ENCODE results near the gene MGLL. TPM values are rescaled to one million over a fixed set of nuclear protein-coding genes. Genes with fewer than 3 reads are reported as not detected.

Gene MGLL
- total RNA-seq, 2 experiments from 2014 or later, result 1.5 to 1.7 TPM

DNA sequence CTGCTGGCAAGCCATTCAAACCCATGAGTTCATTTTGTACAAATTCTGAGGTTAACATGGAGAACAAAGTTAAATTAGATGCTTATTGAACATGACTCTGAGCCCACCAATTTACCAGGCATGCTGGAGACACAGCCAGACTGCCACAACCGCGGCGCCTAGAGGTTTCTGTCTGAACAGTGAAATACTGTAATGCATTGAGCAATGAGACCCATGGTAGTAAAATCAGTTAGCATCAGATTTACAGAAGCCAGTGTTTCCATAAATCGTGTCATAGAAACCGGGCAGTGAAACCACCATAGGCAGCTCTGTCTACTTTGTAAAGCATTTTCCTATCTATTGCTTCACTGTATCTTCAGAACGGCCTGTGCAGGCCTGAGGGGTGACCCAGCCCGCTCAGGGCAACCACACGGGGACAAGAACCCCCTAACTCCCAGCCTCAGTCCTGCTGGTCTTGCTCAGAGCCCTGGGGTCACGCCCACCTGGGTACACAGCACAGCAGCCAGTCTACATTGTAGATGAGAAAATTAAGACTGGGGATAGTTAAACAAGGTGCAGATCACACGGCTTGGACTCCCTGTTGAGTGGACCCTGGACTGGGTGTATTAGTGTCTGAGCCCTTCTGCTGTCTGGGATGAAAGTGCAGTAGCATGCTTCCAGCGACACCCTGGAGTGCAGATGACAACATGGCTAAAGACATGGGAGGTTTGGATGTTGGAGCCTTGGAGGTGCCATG lies 44.2 kb downstream of the MGLL start:
- Mint-ChIP-seq H3K27me3 (peaks cover 4% of the 10 kb centered on the region), H3K36me3 (ENCODE audit: low read depth) (peaks cover 2% of the 10 kb centered on the region), H3K4me3 (no peak overlapping the region)

DNA sequence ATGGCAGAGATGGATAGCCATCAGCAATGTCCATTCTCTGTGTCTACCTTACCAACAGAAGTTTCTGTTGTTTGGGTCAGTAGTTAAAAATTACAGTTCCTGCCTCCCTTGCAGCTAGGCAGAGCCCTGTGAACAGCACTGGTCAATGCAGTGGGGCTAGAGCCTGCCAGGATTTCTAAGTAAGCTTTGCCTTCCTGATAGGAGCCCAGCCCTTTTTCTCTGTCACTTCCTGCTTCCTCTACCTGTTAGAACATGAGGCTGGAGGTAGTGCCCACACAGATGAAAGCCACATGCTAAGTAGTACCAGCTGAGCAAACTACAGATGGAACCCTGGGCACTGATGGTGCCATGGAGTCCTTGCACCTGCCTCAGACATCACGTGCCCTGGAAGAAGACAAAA lies 45.0 kb downstream of the MGLL start:
- Mint-ChIP-seq H3K27me3 (peaks cover 4% of the 10 kb centered on the region), H3K4me1 (peaks cover 6% of the 10 kb centered on the region), H3K27ac (no peak overlapping the region), H3K4me3 (no peak overlapping the region), H3K9me3 (peaks cover 2% of the 10 kb centered on the region), H3K36me3 (ENCODE audit: low read depth) (peaks cover 2% of the 10 kb centered on the region)
- no peak for DNase-seq
- POLR2A ChIA-PET, result no interaction called here
- CTCF ChIA-PET, result no interaction called here

More for the DNA sequence above, 44.2 kb downstream of the MGLL start:
- Mint-ChIP-seq H3K4me1 (peaks cover 6% of the 10 kb centered on the region), H3K9me3 (peaks cover 2% of the 10 kb centered on the region), H3K27ac (no peak overlapping the region)
- ChIA-PET POLR2A (no interaction called here), CTCF (no interaction called here)
- DNase-seq, result no peak

DNA sequence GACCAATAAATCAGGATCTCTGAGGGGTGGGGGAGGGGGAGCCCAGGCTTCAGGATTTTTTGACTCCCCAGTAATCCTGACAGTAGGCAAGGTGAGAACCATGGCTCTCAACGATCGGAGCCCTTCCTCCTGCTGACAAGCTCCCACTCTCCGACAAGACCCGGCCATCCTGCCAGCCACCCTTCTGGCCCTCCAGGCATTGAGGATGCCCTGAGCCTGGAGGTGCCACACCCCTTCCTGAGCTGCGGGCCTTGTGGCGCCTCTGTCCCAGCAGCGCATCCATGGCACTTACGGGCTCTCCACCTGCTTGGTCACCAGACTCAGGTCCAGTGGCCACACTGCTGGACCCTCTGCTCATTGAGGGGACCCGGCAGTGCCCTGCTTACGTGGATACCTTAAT lies 46.0 kb downstream of the MGLL start:
- Mint-ChIP-seq H3K9me3 (peaks cover 2% of the 10 kb centered on the region), H3K4me1 (peaks cover 6% of the 10 kb centered on the region), H3K27ac (no peak overlapping the region), H3K4me3 (no peak overlapping the region), H3K27me3 (peaks cover 4% of the 10 kb centered on the region), H3K36me3 (ENCODE audit: low read depth) (peaks cover 2% of the 10 kb centered on the region)
- ChIA-PET CTCF (no interaction called here), POLR2A (no interaction called here)
- no peak for DNase-seq

DNA sequence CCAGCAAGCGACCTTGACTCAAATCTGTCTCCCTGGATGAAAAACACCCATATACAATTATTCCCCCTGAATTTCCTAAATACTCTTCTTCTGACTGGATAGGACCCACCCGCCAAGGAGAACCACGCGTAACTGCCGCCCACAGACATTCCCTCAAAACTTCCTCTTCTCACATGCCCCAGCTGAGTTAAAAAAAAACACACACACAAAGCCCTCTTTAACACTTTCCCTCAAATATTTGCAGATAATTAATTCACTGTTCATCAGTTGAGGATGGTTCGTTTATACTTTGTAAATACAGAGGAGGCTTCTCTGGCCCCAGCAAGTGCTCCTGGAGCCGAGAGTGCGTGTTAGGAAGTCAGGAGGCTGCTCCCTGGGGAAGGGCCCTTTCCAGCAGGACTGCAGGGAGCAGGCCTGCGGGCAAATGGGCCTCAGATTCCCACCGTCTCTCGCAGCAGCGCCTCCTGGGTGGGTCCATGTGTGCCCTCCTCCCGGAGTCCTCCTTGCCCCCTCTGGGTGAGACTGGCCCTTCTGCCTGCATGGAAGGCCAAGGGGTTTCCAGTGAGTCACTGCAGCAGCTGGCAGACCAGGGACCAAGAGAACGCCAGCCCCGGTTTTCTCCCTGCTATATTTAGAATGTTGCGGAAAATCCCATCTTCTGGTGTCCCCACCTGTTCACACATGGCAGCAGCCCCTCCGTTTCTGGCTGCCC lies 46.8 kb downstream of the MGLL start:
- ChIA-PET CTCF (no interaction called here), POLR2A (no interaction called here)
- Mint-ChIP-seq H3K4me3 (no peak overlapping the region), H3K27me3 (peaks cover 4% of the 10 kb centered on the region), H3K36me3 (ENCODE audit: low read depth) (peaks cover 2% of the 10 kb centered on the region), H3K27ac (no peak overlapping the region), H3K9me3 (peaks cover 2% of the 10 kb centered on the region), H3K4me1 (peaks cover 6% of the 10 kb centered on the region)
- no peak for DNase-seq

DNA sequence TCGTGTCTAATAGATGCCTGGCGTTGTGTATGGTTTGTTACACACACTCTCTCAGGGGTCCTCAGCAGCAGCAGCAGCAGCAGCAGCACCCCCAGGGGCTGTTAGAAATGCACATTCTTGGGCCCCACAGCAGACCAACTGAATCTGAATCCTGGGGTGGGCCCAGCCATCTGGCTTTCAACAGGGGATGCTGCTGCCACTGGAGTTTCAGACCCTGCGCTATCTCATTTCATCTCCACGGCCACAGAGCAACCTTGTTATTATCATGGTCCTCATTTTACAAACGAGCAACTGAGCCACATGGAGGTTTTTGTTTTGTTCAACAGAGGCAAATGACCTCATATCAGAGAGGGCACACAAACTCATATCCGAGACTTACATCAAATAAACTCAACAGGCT lies 47.7 kb downstream of the MGLL start:
- no peak overlapping the region for H3K4me3 Mint-ChIP-seq
- ChIA-PET CTCF (no interaction called here), POLR2A (no interaction called here)
- H3K36me3 Mint-ChIP-seq (ENCODE audit: low read depth), result peaks cover 2% of the 10 kb centered on the region
- H3K9me3 Mint-ChIP-seq, result peaks cover 2% of the 10 kb centered on the region
- H3K27ac Mint-ChIP-seq, result no peak overlapping the region
- peaks cover 4% of the 10 kb centered on the region for H3K4me1 Mint-ChIP-seq
- peaks cover 5% of the 10 kb centered on the region for H3K27me3 Mint-ChIP-seq
- DNase-seq, result no peak

DNA sequence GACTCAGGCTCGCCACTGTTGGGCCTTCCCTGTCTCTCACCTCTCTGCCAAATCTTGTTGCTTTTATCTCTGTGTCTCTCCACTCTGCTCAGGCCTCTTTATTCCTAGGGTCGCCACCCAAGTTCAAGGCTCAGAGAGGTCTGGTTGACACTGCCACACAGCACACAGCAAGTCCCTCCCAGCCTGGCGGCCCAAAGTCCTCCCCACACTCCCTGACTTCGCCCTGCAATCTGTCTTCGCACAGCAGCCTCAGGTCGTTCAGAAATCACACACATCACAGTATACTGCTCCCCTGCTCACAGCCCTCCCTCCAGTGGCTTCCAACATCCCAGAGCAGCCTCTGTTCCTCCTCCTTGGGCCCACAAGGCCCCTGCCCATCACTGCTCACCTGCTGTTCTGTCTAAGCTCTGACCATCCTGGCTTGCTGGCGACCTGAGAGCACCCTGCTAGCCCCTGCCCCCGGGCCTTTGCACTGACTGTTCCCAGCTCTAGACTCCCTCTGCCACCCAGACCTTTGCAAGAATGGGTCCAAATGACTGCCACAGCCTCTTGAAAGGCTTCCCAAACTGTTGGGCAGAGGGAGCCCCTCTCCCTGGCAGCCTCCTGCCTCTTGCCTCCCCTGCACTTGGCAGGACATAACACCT lies 48.4 kb downstream of the MGLL start:
- DNase-seq, result no peak
- H3K27me3 Mint-ChIP-seq, result peaks cover 4% of the 10 kb centered on the region
- H3K36me3 Mint-ChIP-seq (ENCODE audit: low read depth), result peaks cover 2% of the 10 kb centered on the region
- H3K27ac Mint-ChIP-seq, result no peak overlapping the region
- peaks cover 2% of the 10 kb centered on the region for H3K9me3 Mint-ChIP-seq
- ChIA-PET CTCF (no interaction called here), POLR2A (no interaction called here)
- H3K4me3 Mint-ChIP-seq, result no peak overlapping the region
- peaks cover 3% of the 10 kb centered on the region for H3K4me1 Mint-ChIP-seq

DNA sequence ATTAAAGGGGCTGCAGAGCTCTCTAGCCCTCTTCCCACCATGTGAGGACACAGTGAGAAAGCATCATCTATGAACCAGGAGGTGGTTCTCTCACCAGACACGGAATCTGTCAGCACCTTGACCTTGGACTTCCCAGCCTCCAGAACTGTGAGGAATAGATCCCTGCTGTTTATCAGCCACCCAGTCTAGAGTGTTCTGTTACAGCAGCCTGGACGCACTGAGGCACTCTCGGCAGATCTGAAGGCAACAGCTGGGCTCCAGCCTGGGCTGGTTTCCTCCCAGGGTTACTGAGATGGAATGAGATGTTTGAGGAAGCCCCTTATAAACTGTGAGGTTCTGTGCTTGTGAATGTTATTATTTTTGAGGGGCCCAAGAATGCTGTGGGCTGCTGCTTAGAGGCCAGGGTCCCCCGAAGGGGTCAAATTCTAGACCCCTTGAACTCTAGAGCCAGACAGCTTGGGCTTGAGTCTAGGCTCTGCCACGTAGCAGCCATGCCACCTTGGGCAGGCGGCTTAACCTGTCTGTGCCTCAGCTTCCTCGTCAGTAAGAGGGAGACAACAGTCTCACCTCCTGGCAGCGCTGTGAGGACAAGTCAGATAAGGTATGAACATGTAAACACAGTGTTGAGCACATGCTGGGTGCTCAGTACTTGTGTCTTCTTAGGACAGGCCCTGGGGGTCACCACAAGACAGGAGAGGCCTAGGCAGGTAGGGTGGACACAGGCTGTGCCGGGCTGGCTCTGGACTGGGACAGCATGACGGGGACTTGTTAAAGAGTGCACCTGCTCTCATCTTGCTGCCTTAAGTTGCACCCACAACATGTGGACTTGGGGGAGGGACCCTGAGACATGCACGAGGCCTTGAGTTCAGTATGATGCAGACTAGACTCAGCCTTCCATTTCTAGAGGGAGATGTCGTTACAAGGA lies 49.2 kb downstream of the MGLL start:
- CTCF ChIA-PET, result no interaction called here
- DNase-seq, result no peak

DNA sequence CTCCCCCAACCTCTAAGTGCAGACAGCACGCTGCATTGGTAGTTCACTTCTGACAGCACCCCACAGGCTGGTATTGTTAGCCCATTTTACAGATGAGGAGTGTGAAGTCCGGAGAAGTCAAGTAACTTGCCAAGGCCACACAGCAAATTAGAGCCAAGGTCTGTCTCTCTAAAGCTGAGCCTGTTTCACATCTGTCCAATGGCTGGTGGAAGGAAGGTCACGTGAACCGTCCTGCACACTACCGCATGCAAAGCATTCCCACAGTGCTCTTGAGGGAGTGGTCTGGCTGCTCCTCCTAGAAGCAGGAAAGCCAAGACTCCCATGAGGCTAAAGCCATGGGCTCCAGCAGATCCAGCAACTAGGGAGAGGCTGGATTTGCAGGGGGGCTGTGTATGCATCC lies 50.0 kb downstream of the MGLL start:
- DNase-seq, result no peak
- Mint-ChIP-seq H3K27me3 (peaks cover 8% of the 10 kb centered on the region), H3K27ac (no peak overlapping the region), H3K36me3 (ENCODE audit: low read depth) (peaks cover 2% of the 10 kb centered on the region), H3K9me3 (peaks cover 2% of the 10 kb centered on the region), H3K4me1 (peaks cover 4% of the 10 kb centered on the region), H3K4me3 (no peak overlapping the region)
- ChIA-PET CTCF (no interaction called here), POLR2A (no interaction called here)

More for the DNA sequence above, 49.2 kb downstream of the MGLL start:
- no peak overlapping the region for H3K4me3 Mint-ChIP-seq
- H3K4me1 Mint-ChIP-seq, result peaks cover 4% of the 10 kb centered on the region
- H3K9me3 Mint-ChIP-seq, result peaks cover 2% of the 10 kb centered on the region
- peaks cover 6% of the 10 kb centered on the region for H3K27me3 Mint-ChIP-seq
- peaks cover 2% of the 10 kb centered on the region for H3K36me3 Mint-ChIP-seq (ENCODE audit: low read depth)
- H3K27ac Mint-ChIP-seq, result no peak overlapping the region
- POLR2A ChIA-PET, result no interaction called here

DNA sequence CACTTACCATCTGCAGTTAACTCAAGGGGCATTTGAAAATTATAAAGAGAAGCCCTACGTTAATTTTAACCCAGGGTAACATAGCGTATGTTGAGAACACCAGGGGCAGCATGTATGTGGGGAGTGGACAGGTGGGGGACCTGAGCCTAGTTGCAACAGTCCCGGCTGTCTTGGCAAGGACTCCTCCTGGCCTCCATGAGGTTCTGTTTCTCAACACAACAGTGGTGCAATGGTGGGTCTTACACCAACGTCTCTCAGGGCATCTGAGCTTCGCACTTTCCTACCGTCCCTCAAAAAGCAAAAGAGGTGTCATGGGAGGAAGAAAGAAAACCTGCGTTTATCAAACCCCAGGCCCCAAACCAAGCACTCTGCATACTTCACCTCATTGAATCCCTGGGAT lies 50.6 kb downstream of the MGLL start:
- Mint-ChIP-seq H3K27me3 (peaks cover 12% of the 10 kb centered on the region), H3K36me3 (ENCODE audit: low read depth) (no peaks in the 10 kb centered on the region), H3K4me3 (no peak overlapping the region), H3K27ac (no peak overlapping the region), H3K4me1 (peaks cover 4% of the 10 kb centered on the region), H3K9me3 (no peaks in the 10 kb centered on the region)
- CTCF ChIA-PET, result no interaction called here
- DNase-seq, result no peak
- POLR2A ChIA-PET, result no interaction called here

DNA sequence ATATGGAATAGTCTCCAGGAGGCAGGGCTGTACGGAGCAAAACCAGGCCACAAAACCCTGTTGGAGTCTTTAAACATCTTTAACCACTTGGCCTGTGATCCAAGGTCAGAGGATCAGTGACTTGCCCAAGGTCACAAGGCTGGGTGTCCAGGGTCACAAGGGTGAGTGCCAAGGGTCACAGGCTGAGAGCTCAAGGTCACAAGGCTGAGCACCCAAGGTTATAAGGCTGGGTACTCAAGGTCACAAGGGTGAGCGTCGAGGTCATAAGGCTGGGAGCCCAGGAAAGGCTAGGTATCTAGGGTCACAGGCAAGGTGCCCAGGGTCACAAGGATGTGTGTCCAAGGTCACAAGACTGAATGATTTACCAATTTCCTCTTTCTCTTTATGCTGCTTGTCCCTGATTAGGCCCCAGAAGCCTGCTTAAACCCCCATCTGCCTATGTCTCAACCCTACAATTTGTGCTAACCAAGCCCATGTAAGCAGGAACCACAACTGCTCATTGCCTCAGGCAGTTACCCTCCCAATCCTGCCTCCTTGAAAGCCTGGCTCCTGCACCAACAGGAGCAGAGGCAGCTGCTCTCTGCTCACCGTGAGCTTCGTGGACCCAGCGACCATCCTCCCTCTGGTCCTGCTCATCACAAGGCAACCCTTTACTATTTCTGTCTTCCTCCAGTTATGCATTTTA lies 51.5 kb downstream of the MGLL start:
- H3K9me3 Mint-ChIP-seq, result no peaks in the 10 kb centered on the region
- H3K27ac Mint-ChIP-seq, result no peak overlapping the region
- ChIA-PET CTCF (no interaction called here), POLR2A (no interaction called here)
- peaks cover 14% of the 10 kb centered on the region for H3K27me3 Mint-ChIP-seq
- H3K4me3 Mint-ChIP-seq, result no peak overlapping the region
- no peak for DNase-seq
- no peaks in the 10 kb centered on the region for H3K36me3 Mint-ChIP-seq (ENCODE audit: low read depth)
- H3K4me1 Mint-ChIP-seq, result peaks cover 4% of the 10 kb centered on the region

DNA sequence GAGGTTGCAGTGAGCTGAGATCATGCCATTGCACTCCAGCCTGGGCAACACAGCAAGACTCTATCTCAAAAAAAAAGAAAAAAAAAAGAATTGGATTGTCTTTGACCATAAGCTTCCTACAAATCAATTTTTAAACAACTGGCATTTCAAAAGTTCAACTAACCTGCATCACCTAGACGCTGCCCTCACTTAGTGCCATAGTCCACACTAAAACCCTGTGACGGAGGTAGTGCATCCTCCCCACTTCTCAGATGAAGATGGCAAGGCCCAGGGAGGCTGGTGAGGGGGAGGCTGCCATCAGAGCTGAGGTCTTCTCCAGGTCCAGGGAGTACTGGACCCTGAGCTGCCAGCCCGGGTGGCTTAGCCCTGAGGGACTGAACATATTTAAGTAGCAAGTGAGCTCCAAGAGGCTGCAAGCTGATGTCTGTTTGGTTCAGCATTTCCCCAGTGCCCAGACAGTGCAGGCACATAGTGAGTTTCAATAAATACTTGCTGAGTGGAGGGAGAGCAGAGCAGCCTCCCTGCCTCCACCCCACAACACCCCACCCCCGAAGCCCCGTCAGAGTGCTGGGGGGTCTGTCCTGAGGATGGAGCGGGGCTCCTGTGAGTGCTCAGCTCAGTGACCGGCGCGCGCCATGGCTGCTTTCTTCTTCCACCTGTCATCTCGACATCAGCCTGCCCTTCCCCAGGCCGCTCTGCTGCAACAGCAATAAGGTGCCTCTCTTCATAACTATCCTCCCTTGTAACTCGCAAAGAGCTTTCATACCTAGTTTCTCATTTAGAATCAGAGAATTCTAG lies 52.8 kb downstream of the MGLL start:
- ChIA-PET POLR2A (no interaction called here), CTCF (no interaction called here)

DNA sequence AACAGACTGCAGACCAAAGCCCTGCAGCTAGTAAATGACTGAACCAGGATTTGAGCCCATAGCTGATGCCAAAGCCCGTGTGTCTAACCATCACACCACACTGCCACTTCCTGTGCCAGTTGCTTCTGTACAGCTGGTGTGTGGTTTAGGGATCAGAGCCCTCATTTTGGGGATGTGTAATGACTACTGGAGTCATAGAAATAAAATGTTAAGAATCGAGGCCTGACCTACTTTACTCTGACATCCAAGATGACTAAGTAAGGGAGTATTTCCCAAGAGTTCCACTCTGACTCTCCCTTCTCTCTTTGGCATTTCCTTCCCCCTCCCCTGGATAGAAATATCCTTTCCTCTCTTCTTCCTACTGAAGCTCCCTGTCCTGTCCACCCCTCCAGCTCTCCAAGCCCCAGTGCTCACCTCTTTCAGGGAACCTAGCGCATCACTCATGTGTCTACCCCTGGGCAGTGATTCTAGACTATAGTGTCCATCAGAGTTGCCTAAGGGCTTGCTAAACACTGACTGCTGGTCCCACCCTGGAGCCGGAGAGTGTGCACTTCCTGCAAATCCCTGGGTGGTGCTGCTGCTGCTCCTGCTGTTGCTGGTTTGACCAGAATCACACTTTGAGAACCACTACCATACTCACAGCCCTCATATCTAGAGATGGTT lies 53.8 kb downstream of the MGLL start:
- H3K36me3 Mint-ChIP-seq (ENCODE audit: low read depth), result no peaks in the 10 kb centered on the region
- H3K27ac Mint-ChIP-seq, result no peak overlapping the region
- no peaks in the 10 kb centered on the region for H3K9me3 Mint-ChIP-seq
- H3K4me3 Mint-ChIP-seq, result no peak overlapping the region
- H3K4me1 Mint-ChIP-seq, result peaks cover 12% of the 10 kb centered on the region
- ChIA-PET POLR2A (no interaction called here), CTCF (no interaction called here)
- no peak for DNase-seq
- peaks cover 12% of the 10 kb centered on the region for H3K27me3 Mint-ChIP-seq

More for the DNA sequence above, 52.8 kb downstream of the MGLL start:
- H3K4me3 Mint-ChIP-seq, result no peak overlapping the region
- no peaks in the 10 kb centered on the region for H3K9me3 Mint-ChIP-seq
- peaks cover 11% of the 10 kb centered on the region for H3K4me1 Mint-ChIP-seq
- peaks cover 12% of the 10 kb centered on the region for H3K27me3 Mint-ChIP-seq
- no peaks in the 10 kb centered on the region for H3K36me3 Mint-ChIP-seq (ENCODE audit: low read depth)
- no peak overlapping the region for H3K27ac Mint-ChIP-seq
- DNase-seq, result no peak

Measured in activated CD4-positive, alpha-beta memory T cell treated with anti-CD3 and anti-CD28 coated beads, Interleukin-2, amount 10 ng/mL, durations not matched to agents 7 days and 5 days (primary cell).